ENCODE measurements around the gene ZSCAN22.
"Not testable (repeated sequence)": the region's sequence is repeated elsewhere in the genome, so short reads cannot be mapped to it uniquely, and the experiment has no call there.

ZSCAN22 gene

GRCh38 chr19:58326914-58327726 is at the start of gene ZSCAN22:
Gene ZSCAN22, plus strand, starts transcription at chr19:58326994. Its CDS starts 7,809 bp downstream, at chr19:58334803.
- DNase-seq: peak; percentile 93

GRCh38 chr19:58277197-58277596 is 49.6 kb upstream of the ZSCAN22 start:
- DNase-seq: no peak

- no peak for DNase-seq
Observed at GRCh38 chr19:58277748-58278540, 48.9 kb upstream of the ZSCAN22 start.

GRCh38 chr19:58278541-58279041 is 48.2 kb upstream of the ZSCAN22 start, which contains the start of gene ZNF8:
Gene ZNF8, plus strand, starts transcription at chr19:58278955. Its CDS starts 127 bp downstream, at chr19:58279082.
- peak; percentile 99 for DNase-seq

GRCh38 chr19:58279042-58279924 is 47.5 kb upstream of the ZSCAN22 start:
- peak; percentile 35 for DNase-seq

- no peak for DNase-seq
Observed at GRCh38 chr19:58279925-58280316, 46.9 kb upstream of the ZSCAN22 start.

- DNase-seq: no peak
Observed at GRCh38 chr19:58284199-58284598, 42.6 kb upstream of the ZSCAN22 start.

- DNase-seq: no peak
Observed at GRCh38 chr19:58291943-58292342, 34.9 kb upstream of the ZSCAN22 start.

GRCh38 chr19:58294743-58295374 is 31.9 kb upstream of the ZSCAN22 start:
- DNase-seq: no peak

GRCh38 chr19:58296104-58296503 is 30.7 kb upstream of the ZSCAN22 start:
- DNase-seq: no peak

- no peak for DNase-seq
Observed at GRCh38 chr19:58300620-58301019, 26.2 kb upstream of the ZSCAN22 start.

GRCh38 chr19:58304255-58304654 is 22.5 kb upstream of the ZSCAN22 start:
- no peak for DNase-seq

GRCh38 chr19:58304748-58305064 is 22.1 kb upstream of the ZSCAN22 start:
- DNase-seq: no peak

GRCh38 chr19:58305065-58305931 is 21.5 kb upstream of the ZSCAN22 start, which contains the start of gene ERVK3-1:
Gene ERVK3-1, plus strand, starts transcription at chr19:58305377. Its CDS starts 6,792 bp downstream, at chr19:58312169.
- DNase-seq: peak; percentile 98

GRCh38 chr19:58305932-58306323 is 20.9 kb upstream of the ZSCAN22 start:
- no peak for DNase-seq

GRCh38 chr19:58307736-58308135 is 19.1 kb upstream of the ZSCAN22 start:
- no peak for DNase-seq

GRCh38 chr19:58310685-58311084 is 16.1 kb upstream of the ZSCAN22 start:
- not testable (repeated sequence) for DNase-seq

- DNase-seq: no peak
Observed at GRCh38 chr19:58311345-58311865, 15.4 kb upstream of the ZSCAN22 start.

GRCh38 chr19:58315580-58315979 is 11.2 kb upstream of the ZSCAN22 start:
- DNase-seq: no peak

- no peak for DNase-seq
Observed at GRCh38 chr19:58317476-58318072, 9.2 kb upstream of the ZSCAN22 start.

Measured in NCI-H774 (cell line).